T-cell (primary cell): ENCODE data around the gene TJP1. TPM values are rescaled to one million over a fixed set of nuclear protein-coding genes. Genes with fewer than 3 reads are reported as not detected.
"Not testable (repeated sequence)": the region's sequence is repeated elsewhere in the genome, so short reads cannot be mapped to it uniquely, and the experiment has no call there.

Experiments used
- ATAC-seq, 4 experiments: fragments of 200-7000 bp in 3 of 4; fragments of 150-1000 bp in 1 of 4; cut with Tn5 transposase; replicated peaks in 1 of 4; 1 replicate in 3 of 4; 2 replicates in 1 of 4; pipeline ENCODE4 v1.10.0; 2021; ENCODE audit warnings: moderate library complexity in 3 of 4, mild to moderate bottlenecking in 2 of 4, moderate number of reproducible peaks in 1 of 4
- CTCF ChIA-PET, 2 donors: fragments of 300-600 bp; sonication (Branson Sonifier 250); formaldehyde crosslinking; loops; one replicate each; lab custom pipeline; 2022; ENCODE audit warnings: antibody characterized with exemption in 2 of 2; lab: Charles Lee
- POLR2A ChIA-PET, 2 donors: fragments of 300-600 bp; sonication (Branson Sonifier 250); formaldehyde crosslinking; loops; one replicate each; lab custom pipeline; 2022; ENCODE audit warnings: antibody characterized with exemption in 2 of 2; lab: Charles Lee
- DNase-seq, 35 experiments: peaks; one replicate each; pipeline versions ENCODE4 v3.0.0 to v3.0.0-alpha.2; 2013 to 2023
- H3K27ac ChIP-seq: one replicate; pipeline ENCODE4 v1.5.1; 2013; ENCODE audit warnings: low read length
- H3K27me3 ChIP-seq, 2 experiments: replicated peaks in 1 of 2; 1 replicate in 1 of 2; 2 replicates in 1 of 2; pipeline versions ENCODE4 v1.6.1 to v1.7.0; 2013; ENCODE audit warnings: low read length in 1 of 2, mixed read lengths in 1 of 2; ENCODE audit not compliant: control insufficient read depth in 2 of 2, insufficient read depth in 2 of 2; ENCODE audit errors: extremely low read depth in 1 of 2
- H3K36me3 ChIP-seq, 2 donors: 1 replicate in 1 of 2; 2 replicates in 1 of 2; pipeline versions ENCODE4 v1.6.1 to v1.7.0; 2013; ENCODE audit warnings: low read length in 1 of 2; ENCODE audit not compliant: control insufficient read depth in 2 of 2, insufficient read depth in 1 of 2; ENCODE audit errors: extremely low read depth in 1 of 2
- H3K4me1 ChIP-seq, 2 experiments: 1 replicate in 1 of 2; 2 replicates in 1 of 2; pipeline versions ENCODE4 v1.6.1 to v1.7.0; 2013; ENCODE audit warnings: low read length in 2 of 2, mixed read lengths in 1 of 2; ENCODE audit not compliant: insufficient read depth in 2 of 2, control insufficient read depth in 1 of 2; ENCODE audit errors: extremely low read depth in 1 of 2
- H3K4me3 ChIP-seq, 2 donors: 1 replicate in 1 of 2; 2 replicates in 1 of 2; pipeline versions ENCODE4 v1.5.1 to v1.7.0; 2013; ENCODE audit warnings: mild to moderate bottlenecking in 2 of 2, low read length in 1 of 2, moderate library complexity in 1 of 2; ENCODE audit not compliant: control insufficient read depth in 1 of 2; ENCODE audit errors: extremely low read depth in 1 of 2
- H3K9me3 ChIP-seq: 2 replicates; pipeline ENCODE4 v1.7.0; 2013
- H3K27ac Mint-ChIP-seq, 2 donors: one replicate each; pipeline ENCODE4 v1.8.0; 2020 to 2021; ENCODE audit warnings: mild to moderate bottlenecking in 2 of 2, mixed read lengths in 2 of 2
- H3K27me3 Mint-ChIP-seq, 2 donors: one replicate each; pipeline ENCODE4 v1.8.0; 2021 to 2022; ENCODE audit warnings: mixed read lengths in 2 of 2
- H3K36me3 Mint-ChIP-seq: one replicate; pipeline ENCODE4 v1.8.0; 2021; ENCODE audit warnings: mixed read lengths
- H3K4me1 Mint-ChIP-seq, 3 donors: one replicate each; pipeline ENCODE4 v1.8.0; 2020 to 2022; ENCODE audit warnings: mixed read lengths in 3 of 3, mild to moderate bottlenecking in 1 of 3
- H3K4me3 Mint-ChIP-seq, 3 donors: one replicate each; pipeline ENCODE4 v1.8.0; 2020 to 2022; ENCODE audit warnings: mild to moderate bottlenecking in 3 of 3, mixed read lengths in 3 of 3, moderate library complexity in 3 of 3
- H3K9me3 Mint-ChIP-seq, 3 donors: one replicate each; pipeline ENCODE4 v1.8.0; 2020 to 2022; ENCODE audit warnings: mixed read lengths in 3 of 3
- WGBS: methylation state at CpG from one replicate; pipeline ENCODE4 v1.1.5; 2013; ENCODE audit warnings: missing lambda C conversion rate; ENCODE audit not compliant: insufficient coverage; 5-methylcytosine and 5-hydroxymethylcytosine counted together
- total RNA-seq, 35 experiments: library from RNA in 6 of 35; stranded (reverse) in 6 of 35; fragments of 120-200 nt in 1 of 35; gene quantifications; one replicate each; pipeline versions ENCODE4 v1.2.1 to v1.2.4 and lab custom pipeline; 2013 to 2026

Gene TJP1
- total RNA-seq, 5 donors from 2014 or later (not counting 1 experiment from before 2014, with no cell fraction given) = 0.41 to 0.73 (median 0.53) TPM; not detected in 2

DNA sequence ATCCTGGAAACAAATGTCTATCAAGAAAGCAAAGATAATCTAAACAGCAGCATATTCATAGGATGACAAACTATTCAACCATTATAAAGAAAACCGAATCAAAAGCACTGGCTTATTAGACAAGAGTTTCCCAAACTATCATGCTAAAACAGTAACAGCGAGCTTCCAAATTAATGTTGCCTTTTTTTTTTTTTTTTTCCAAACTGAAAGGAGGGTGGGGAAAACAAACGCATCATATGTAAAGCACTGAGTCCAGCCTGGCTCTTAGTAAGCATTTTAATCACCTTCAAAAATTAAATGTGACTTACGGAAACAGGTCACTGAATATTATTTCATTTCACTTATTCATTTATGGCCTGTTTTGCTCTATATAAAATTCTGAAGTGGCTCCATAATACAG is 2.3 kb downstream of the TJP1 start:
- Histone ChIP-seq H3K9me3 (no peaks in the 10 kb centered on the region), H3K27me3 (peaks cover 26 to 37% of the 10 kb centered on the region in 2 experiments), H3K4me1 (peaks cover 11 to 19% of the 10 kb centered on the region in 2 experiments), H3K36me3 (no peaks in the 10 kb centered on the region), H3K4me3 (no peak overlapping the region), H3K27ac (no peak overlapping the region)
- no peak overlapping the region for H3K27ac Mint-ChIP-seq
- ChIA-PET CTCF (interaction anchor here in 1 of 2 donors (0.9 kb wide), 1 partner anchor 1417 kb away, joined by 3 read pairs; no protein-coding TSS in a partner anchor), POLR2A (interaction anchor here in 1 of 2 donors (0.6 kb wide), 2 partner anchors 10 to 110 kb away, joined by 4 to 8 read pairs; no protein-coding TSS in a partner anchor)
- H3K27me3 Mint-ChIP-seq = peaks cover 53 to 65% of the 10 kb centered on the region in 2 donors
- peaks cover 3% of the 10 kb centered on the region for H3K36me3 Mint-ChIP-seq
- H3K9me3 Mint-ChIP-seq = peaks cover 4 to 14% (median 8%) of the 10 kb centered on the region in 3 donors
- no CpG with 5 or more reads among the region's 4 CpGs for WGBS
- DNase-seq = no peak
- H3K4me3 Mint-ChIP-seq = no peak overlapping the region
- H3K4me1 Mint-ChIP-seq = peaks cover 9 to 17% (median 17%) of the 10 kb centered on the region in 3 donors
- no peak for ATAC-seq

DNA sequence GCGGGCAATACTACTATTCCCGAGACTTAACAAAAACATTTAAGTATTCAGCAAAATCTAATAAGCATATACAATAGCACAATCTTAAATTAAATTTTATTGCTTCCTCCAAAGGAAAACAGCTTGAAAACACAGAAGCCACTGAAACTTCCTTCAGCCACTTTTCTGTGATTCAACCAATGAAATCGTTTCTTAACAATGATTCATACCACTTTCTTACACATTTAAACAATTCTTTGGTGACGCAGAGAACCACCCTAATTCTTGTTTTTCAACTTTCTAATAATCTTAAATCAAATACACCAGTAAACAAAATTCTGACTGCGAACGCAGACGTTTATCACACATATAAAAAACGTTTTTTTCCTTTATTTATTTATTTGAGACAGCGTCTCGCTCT is 4.1 kb downstream of the TJP1 start:
- Histone ChIP-seq H3K4me1 (peaks cover 6 to 14% of the 10 kb centered on the region in 2 experiments), H3K36me3 (no peaks in the 10 kb centered on the region), H3K4me3 (no peak overlapping the region), H3K27me3 (peaks cover 27 to 29% of the 10 kb centered on the region in 2 experiments), H3K9me3 (no peaks in the 10 kb centered on the region), H3K27ac (no peak overlapping the region)
- no peak overlapping the region for H3K27ac Mint-ChIP-seq
- no peak for DNase-seq
- H3K36me3 Mint-ChIP-seq = peaks cover 1% of the 10 kb centered on the region
- WGBS = 75% methylated on average over 10 of the region's 10 CpGs
- peaks cover 3 to 12% (median 9%) of the 10 kb centered on the region in 3 donors for H3K4me1 Mint-ChIP-seq
- peaks cover 2 to 12% (median 8%) of the 10 kb centered on the region in 3 donors for H3K9me3 Mint-ChIP-seq
- H3K4me3 Mint-ChIP-seq = no peak overlapping the region
- ChIA-PET CTCF (no interaction called here), POLR2A (no interaction called here)
- ATAC-seq = no peak
- H3K27me3 Mint-ChIP-seq = peaks cover 65 to 74% of the 10 kb centered on the region in 2 donors

DNA sequence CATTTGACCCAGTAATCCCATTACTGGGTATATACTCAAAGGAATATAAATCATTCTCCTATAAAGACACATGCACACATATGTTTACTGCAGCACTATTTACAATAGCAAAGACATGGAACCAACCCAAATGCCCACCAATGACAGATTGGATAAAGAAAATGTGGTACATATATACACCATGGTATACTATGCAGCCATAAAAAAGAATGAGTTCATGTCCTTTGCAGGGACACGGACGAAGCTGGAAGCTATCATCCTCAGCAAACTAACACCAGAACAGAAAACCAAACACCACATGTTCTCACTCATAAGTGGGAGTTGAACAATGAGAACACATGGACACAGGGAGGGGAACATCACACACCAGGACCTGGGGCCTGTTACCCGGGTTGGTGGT is 4.8 kb downstream of the TJP1 start:
- peaks cover 22 to 25% of the 10 kb centered on the region in 2 experiments for H3K27me3 ChIP-seq
- peaks cover 1 to 10% (median 8%) of the 10 kb centered on the region in 3 donors for H3K9me3 Mint-ChIP-seq

DNA sequence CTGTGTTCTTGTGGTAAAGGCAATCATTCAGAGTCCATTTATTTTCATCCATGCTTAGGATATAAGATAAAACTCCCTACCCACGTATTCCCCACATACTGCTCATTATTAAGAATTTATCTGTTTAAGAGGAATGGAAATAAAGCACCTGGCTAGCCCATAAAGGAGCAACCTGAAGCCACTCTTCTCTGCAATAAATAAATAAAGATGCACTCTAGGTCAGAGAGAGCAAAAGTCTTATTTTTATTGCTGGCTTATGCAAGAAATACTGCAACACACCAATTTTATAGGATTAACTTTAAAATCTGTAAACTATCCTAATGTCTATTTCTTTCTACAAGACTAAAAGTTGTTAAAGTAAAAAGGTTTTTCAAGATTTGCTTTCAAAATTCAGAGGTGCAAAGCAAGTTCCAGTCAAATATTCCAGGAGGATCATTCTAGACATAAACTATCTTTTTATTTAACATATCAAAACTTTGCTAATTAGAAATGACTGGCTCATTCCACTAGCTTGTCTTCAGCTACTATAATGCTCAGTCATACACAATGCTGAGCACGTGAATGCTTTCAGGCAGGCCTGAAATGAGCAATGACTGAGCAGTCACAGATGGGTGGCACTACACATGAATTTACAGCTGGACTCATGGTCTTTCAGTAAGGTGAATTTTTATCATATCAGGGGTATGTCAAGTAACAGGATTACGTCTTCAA is 7.1 kb downstream of the TJP1 start:
- H3K27ac Mint-ChIP-seq = no peak overlapping the region
- peaks cover 77 to 78% of the 10 kb centered on the region in 2 donors for H3K27me3 Mint-ChIP-seq
- CTCF ChIA-PET = no interaction called here
- H3K4me3 ChIP-seq = no peak overlapping the region
- H3K9me3 ChIP-seq = no peaks in the 10 kb centered on the region
- 60% methylated on average over 1 of the region's 3 CpGs for WGBS
- H3K4me1 Mint-ChIP-seq = no peaks in the 10 kb centered on the region
- H3K27ac ChIP-seq = no peak overlapping the region
- H3K36me3 Mint-ChIP-seq = no peaks in the 10 kb centered on the region
- no peaks in the 10 kb centered on the region for H3K36me3 ChIP-seq
- peaks cover 13 to 29% of the 10 kb centered on the region in 2 experiments for H3K27me3 ChIP-seq
- no peak overlapping the region for H3K4me3 Mint-ChIP-seq
- no peaks in the 10 kb centered on the region for H3K4me1 ChIP-seq
- ATAC-seq (no peak), DNase-seq (no peak)
- peaks cover 1 to 10% (median 8%) of the 10 kb centered on the region in 3 donors for H3K9me3 Mint-ChIP-seq
- POLR2A ChIA-PET = interaction anchor here in 1 of 2 donors (0.6 kb wide), 1 partner anchor 1427 kb away, joined by 4 read pairs; no protein-coding TSS in a partner anchor

More for the DNA sequence above, 4.8 kb downstream of the TJP1 start:
- H3K9me3 ChIP-seq, ATAC-seq, H3K36me3 Mint-ChIP-seq, CTCF ChIA-PET, DNase-seq, POLR2A ChIA-PET, H3K36me3 ChIP-seq, H3K4me3 Mint-ChIP-seq, H3K4me3 ChIP-seq, H3K4me1 ChIP-seq, H3K4me1 Mint-ChIP-seq, H3K27ac ChIP-seq, H3K27ac Mint-ChIP-seq: not testable (repeated sequence)
- WGBS = no CpG with 5 or more reads among the region's 3 CpGs
- peaks cover 64 to 71% of the 10 kb centered on the region in 2 donors for H3K27me3 Mint-ChIP-seq

DNA sequence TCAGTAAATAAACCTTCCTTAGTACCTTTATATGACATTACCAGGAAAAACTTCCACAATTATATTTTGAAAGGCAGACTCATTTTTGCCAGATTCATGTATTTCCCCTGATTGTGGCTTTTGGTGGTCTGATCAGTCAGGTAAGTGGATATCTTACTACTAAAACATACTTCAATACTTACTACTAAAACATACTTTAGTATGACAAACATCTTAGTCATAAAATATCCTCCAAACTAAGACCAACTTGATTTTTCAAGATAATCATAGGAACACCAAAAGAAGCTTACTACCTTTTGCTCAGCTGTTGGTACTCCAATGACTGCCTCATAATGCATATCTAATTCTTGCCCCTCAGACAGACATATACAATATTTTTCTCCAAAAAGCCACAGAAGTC is 9.3 kb downstream of the TJP1 start:
- peaks cover under 1 to 10% (median 8%) of the 10 kb centered on the region in 3 donors for H3K9me3 Mint-ChIP-seq
- H3K4me1 Mint-ChIP-seq = no peaks in the 10 kb centered on the region
- no peak overlapping the region for H3K4me3 ChIP-seq
- no peak overlapping the region for H3K4me3 Mint-ChIP-seq
- ChIA-PET CTCF (no interaction called here), POLR2A (no interaction called here)
- peaks cover 6 to 25% of the 10 kb centered on the region in 2 experiments for H3K27me3 ChIP-seq
- H3K36me3 ChIP-seq = no peaks in the 10 kb centered on the region
- H3K27me3 Mint-ChIP-seq = peaks cover 68 to 74% of the 10 kb centered on the region in 2 donors
- no peak for ATAC-seq
- no peaks in the 10 kb centered on the region for H3K36me3 Mint-ChIP-seq
- no peaks in the 10 kb centered on the region for H3K4me1 ChIP-seq
- H3K27ac Mint-ChIP-seq = no peak overlapping the region
- H3K9me3 ChIP-seq = no peaks in the 10 kb centered on the region
- no peak for DNase-seq
- no peak overlapping the region for H3K27ac ChIP-seq

DNA sequence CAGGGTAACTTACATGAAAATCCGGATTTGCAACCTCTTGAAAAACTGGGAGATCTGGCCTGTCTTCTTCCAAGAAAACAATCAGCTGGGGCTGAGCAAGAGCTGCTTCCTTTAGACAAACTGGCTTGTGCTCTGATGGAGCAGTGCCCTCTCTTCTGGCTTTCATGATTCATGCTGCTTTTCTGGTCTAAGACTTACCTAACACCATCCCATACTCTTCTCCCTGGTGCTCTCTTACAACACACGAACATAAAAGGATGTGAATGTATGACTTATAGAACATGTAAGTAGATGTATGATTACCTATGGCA is 9.9 kb downstream of the TJP1 start:
- H3K27ac ChIP-seq = no peak overlapping the region
- peaks cover 7 to 24% of the 10 kb centered on the region in 2 experiments for H3K27me3 ChIP-seq
- ChIA-PET CTCF (no interaction called here), POLR2A (no interaction called here)
- H3K9me3 ChIP-seq = no peaks in the 10 kb centered on the region
- Mint-ChIP-seq H3K4me1 (no peaks in the 10 kb centered on the region), H3K36me3 (no peaks in the 10 kb centered on the region), H3K27ac (no peak overlapping the region), H3K27me3 (peaks cover 64 to 74% of the 10 kb centered on the region in 2 donors), H3K4me3 (no peak overlapping the region), H3K9me3 (peaks cover 0 to 8% (median 5%) of the 10 kb centered on the region in 3 donors)
- 71% methylated on average over 1 of the region's 2 CpGs for WGBS
- H3K4me1 ChIP-seq = no peaks in the 10 kb centered on the region
- H3K36me3 ChIP-seq = no peaks in the 10 kb centered on the region
- no peak for ATAC-seq
- H3K4me3 ChIP-seq = no peak overlapping the region
- DNase-seq = no peak
